DMS 273 (cell line): ENCODE measurements around the gene CHST11.

Source experiments
- DNase-seq: peaks from one replicate; lab custom pipeline; 2025; ENCODE audit not compliant: unreplicated experiment; lab: John Stamatoyannopoulos, UW

The CHST11 gene

GRCh38 chr12:104459368-104459909, 2.7 kb downstream of the CHST11 start:
- no peak for DNase-seq

GRCh38 chr12:104460041-104460719, 3.4 kb downstream of the CHST11 start:
- no peak for DNase-seq

GRCh38 chr12:104460973-104461698, 4.4 kb downstream of the CHST11 start:
- DNase-seq, result no peak

- no peak for DNase-seq
Observed at GRCh38 chr12:104462325-104462724, 5.6 kb downstream of the CHST11 start.

- DNase-seq, result no peak
Observed at GRCh38 chr12:104462931-104463339, 6.2 kb downstream of the CHST11 start.

- DNase-seq, result no peak
Observed at GRCh38 chr12:104463368-104463767, 6.6 kb downstream of the CHST11 start.

- no peak for DNase-seq
Observed at GRCh38 chr12:104464899-104465298, 8.2 kb downstream of the CHST11 start.

- DNase-seq, result no peak
Observed at GRCh38 chr12:104466709-104467345, 10.1 kb downstream of the CHST11 start.

- DNase-seq, result no peak
Observed at GRCh38 chr12:104467346-104467837, 10.6 kb downstream of the CHST11 start.

GRCh38 chr12:104468371-104468770, 11.6 kb downstream of the CHST11 start:
- peak; percentile 31 for DNase-seq

GRCh38 chr12:104469066-104469465, 12.3 kb downstream of the CHST11 start:
- DNase-seq, result no peak

- no peak for DNase-seq
Observed at GRCh38 chr12:104469523-104469922, 12.8 kb downstream of the CHST11 start.

- no peak for DNase-seq
Observed at GRCh38 chr12:104470521-104470920, 13.8 kb downstream of the CHST11 start.

- no peak for DNase-seq
Observed at GRCh38 chr12:104471336-104471735, 14.6 kb downstream of the CHST11 start.

- DNase-seq, result no peak
Observed at GRCh38 chr12:104472748-104473147, 16.0 kb downstream of the CHST11 start.

GRCh38 chr12:104473374-104473983, 16.7 kb downstream of the CHST11 start:
- DNase-seq, result no peak

- DNase-seq, result no peak
Observed at GRCh38 chr12:104475271-104475670, 18.5 kb downstream of the CHST11 start.

- DNase-seq, result no peak
Observed at GRCh38 chr12:104477510-104478390, 21.0 kb downstream of the CHST11 start.

- DNase-seq, result no peak
Observed at GRCh38 chr12:104478396-104479122, 21.8 kb downstream of the CHST11 start.
